Measurements from ENCODE around the gene ZNF774. TPM values are rescaled to one million over a fixed set of nuclear protein-coding genes. Genes with fewer than 3 reads are reported as not detected.

The ZNF774 gene
- 0.32 TPM in 1 of 2 replicates, not detected in the other for total RNA-seq

GRCh38 chr15:90352107-90352893 lies at the start of gene ZNF774:
Gene ZNF774, plus strand, starts transcription at chr15:90352284. Its CDS starts 2,377 bp downstream, at chr15:90354661.

GRCh38 chr15:90387534-90388461 lies 35.7 kb downstream of the ZNF774 start, which contains the start of gene IQGAP1:
Gene IQGAP1, plus strand, starts transcription at chr15:90388242. Its CDS starts 100 bp downstream, at chr15:90388342.

Other genes with a start within 250 kb of the ZNF774 start
- 58.7 and 60.8 TPM in 2 replicates for gene IDH2, start 249.8 kb upstream of the ZNF774 start, total RNA-seq
- gene SEMA4B, start 151.0 kb upstream of the ZNF774 start, total RNA-seq: 17.7 and 23.7 TPM in 2 replicates
- gene CIB1, start 118.3 kb upstream of the ZNF774 start, total RNA-seq: 34.3 and 43.1 TPM in 2 replicates
- gene GDPGP1, start 118.1 kb upstream of the ZNF774 start, total RNA-seq: 7.8 and 7.9 TPM in 2 replicates
- not detected in 2 replicates for gene TTLL13, start 102.7 kb upstream of the ZNF774 start, total RNA-seq
- 59.9 and 75.8 TPM in 2 replicates for gene NGRN, start 86.6 kb upstream of the ZNF774 start, total RNA-seq
- gene IQGAP1, start 36.0 kb downstream of the ZNF774 start, total RNA-seq: 104 and 122 TPM in 2 replicates
- 19.1 and 20.6 TPM in 2 replicates for gene CRTC3, start 177.6 kb downstream of the ZNF774 start, total RNA-seq

Data from cardiac atrium fibroblast (primary cell).